HL-60 (cell line): ENCODE measurements around the gene GPATCH4.
"Not testable (repeated sequence)": the region's sequence is repeated elsewhere in the genome, so short reads cannot be mapped to it uniquely, and the experiment has no call there.

ENCODE experiments used
- DNase-seq, 2 experiments: peaks; one replicate each; pipeline ENCODE4 v3.0.0-alpha.2; 2010 to 2020; ENCODE audit warnings: low read depth in 1 of 2, low spot score in 1 of 2
- H3K27ac ChIP-seq: fragments of 250-450 bp; sonication (Bioruptor Pico); replicated peaks from 2 replicates; pipeline ENCODE4 v1.5.1; 2020; ENCODE audit warnings: mild to moderate bottlenecking, moderate library complexity
- H3K27me3 ChIP-seq: fragments of 250-450 bp; sonication (Bioruptor Pico); 2 replicates; pipeline ENCODE4 v1.5.1; 2021; ENCODE audit warnings: mild to moderate bottlenecking, moderate library complexity; ENCODE audit not compliant: insufficient read depth, poor library complexity, severe bottlenecking
- H3K4me3 ChIP-seq: replicated peaks from 2 replicates; pipeline ENCODE4 v1.5.1; 2011; ENCODE audit warnings: mild to moderate bottlenecking, control low read depth, low read length; ENCODE audit not compliant: insufficient read depth
- GABPA ChIP-seq: IDR thresholded peaks from 2 replicates; pipeline ENCODE4 v1.6.1; 2012; ENCODE audit warnings: low read depth
- POLR2AphosphoS5 ChIP-seq: IDR thresholded peaks from 2 replicates; pipeline ENCODE4 v1.6.1; 2012; ENCODE audit warnings: low read depth
- SPI1 ChIP-seq: IDR thresholded peaks from 2 replicates; pipeline ENCODE4 v1.6.1; 2012; ENCODE audit warnings: low read depth, mild to moderate bottlenecking, borderline replicate concordance
- TF ChIP-seq, protein P1 (sequence below): IDR thresholded peaks from 2 replicates; pipeline ENCODE4 v1.6.1; 2012; ENCODE audit warnings: low read depth; ENCODE audit not compliant: insufficient replicate concordance
- TF ChIP-seq, protein P2 (sequence below): IDR thresholded peaks from one replicate; pipeline ENCODE4 v1.5.1; 2011; ENCODE audit warnings: low read length, control low read depth, inconsistent platforms; ENCODE audit not compliant: insufficient read depth

Gene GPATCH4

DNA sequence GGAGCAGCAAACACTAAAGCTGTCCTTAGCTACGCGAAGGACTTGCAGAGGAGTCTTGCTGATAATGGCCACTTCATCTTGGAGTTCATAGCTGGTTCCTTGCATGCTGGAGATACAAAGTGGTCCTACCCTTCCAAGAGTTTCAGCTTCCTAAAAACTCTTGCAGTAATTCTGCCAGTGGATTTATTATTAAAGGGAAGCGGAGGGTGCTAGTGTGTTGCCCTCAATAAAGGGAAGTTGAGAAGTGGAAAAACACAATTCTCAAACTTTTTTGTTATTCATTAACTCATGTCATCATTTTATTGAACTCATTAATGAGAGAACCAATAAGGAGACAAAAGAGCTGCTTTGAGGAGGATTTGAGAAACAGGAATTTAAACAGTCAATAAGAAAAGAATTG lies 11.4 kb upstream of the GPATCH4 start:
- Histone ChIP-seq H3K27ac (no peak overlapping the region), H3K27me3 (peaks cover 15% of the 10 kb centered on the region)

DNA sequence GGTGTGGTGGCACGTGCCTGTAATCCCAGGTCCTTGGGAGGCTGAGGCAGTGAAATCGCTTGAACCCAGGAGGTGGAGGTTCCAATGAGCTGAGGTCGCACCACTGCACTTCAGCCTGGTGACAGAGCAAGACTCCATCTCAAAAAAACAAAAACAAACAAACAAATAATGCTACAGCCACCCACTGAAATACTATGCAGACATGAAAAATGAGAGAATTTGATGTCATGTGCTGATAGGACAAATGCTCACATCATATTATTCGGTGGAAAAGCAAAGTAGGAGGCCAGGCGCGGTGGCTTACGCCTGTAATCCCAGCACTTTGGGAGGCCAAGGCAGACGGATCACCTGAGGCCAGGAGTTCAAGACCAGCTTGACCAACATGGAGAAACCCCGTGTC lies 8.8 kb upstream of the GPATCH4 start:
- not testable (repeated sequence) for DNase-seq, H3K27ac ChIP-seq, H3K4me3 ChIP-seq, H3K27me3 ChIP-seq

More for the DNA sequence above, 11.4 kb upstream of the GPATCH4 start:
- no peak for DNase-seq
- TF ChIP-seq SPI1, result 0 out of 2 replicates have a peak, but pooled peaks have one; percentile 10
- TF ChIP-seq GABPA, result no peak
- no peak overlapping the region for H3K4me3 ChIP-seq

DNA sequence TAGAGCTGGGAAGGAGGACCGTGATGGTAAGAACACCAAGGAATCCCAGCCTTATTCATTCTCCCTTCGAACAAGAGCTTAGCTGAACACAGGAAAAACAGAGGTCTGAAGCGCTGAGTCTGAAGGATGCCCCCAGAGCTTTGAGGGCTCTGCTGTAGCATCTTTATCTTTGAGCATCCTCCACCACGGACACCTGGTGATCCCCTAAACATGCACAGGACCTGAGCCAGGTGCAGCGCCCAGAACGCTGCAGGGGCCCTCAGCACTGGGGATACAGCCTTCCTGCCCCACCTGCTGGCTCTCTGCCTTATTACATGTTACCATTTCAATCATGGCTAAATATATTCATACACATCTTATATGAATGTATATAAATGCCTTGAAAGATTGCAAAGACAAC lies 7.7 kb upstream of the GPATCH4 start:
- Histone ChIP-seq H3K27me3 (no peaks in the 10 kb centered on the region), H3K27ac (no peak overlapping the region), H3K4me3 (no peak overlapping the region)
- TF ChIP-seq GABPA (no peak), POLR2AphosphoS5 (no peak)
- TF ChIP-seq, protein P1, sequence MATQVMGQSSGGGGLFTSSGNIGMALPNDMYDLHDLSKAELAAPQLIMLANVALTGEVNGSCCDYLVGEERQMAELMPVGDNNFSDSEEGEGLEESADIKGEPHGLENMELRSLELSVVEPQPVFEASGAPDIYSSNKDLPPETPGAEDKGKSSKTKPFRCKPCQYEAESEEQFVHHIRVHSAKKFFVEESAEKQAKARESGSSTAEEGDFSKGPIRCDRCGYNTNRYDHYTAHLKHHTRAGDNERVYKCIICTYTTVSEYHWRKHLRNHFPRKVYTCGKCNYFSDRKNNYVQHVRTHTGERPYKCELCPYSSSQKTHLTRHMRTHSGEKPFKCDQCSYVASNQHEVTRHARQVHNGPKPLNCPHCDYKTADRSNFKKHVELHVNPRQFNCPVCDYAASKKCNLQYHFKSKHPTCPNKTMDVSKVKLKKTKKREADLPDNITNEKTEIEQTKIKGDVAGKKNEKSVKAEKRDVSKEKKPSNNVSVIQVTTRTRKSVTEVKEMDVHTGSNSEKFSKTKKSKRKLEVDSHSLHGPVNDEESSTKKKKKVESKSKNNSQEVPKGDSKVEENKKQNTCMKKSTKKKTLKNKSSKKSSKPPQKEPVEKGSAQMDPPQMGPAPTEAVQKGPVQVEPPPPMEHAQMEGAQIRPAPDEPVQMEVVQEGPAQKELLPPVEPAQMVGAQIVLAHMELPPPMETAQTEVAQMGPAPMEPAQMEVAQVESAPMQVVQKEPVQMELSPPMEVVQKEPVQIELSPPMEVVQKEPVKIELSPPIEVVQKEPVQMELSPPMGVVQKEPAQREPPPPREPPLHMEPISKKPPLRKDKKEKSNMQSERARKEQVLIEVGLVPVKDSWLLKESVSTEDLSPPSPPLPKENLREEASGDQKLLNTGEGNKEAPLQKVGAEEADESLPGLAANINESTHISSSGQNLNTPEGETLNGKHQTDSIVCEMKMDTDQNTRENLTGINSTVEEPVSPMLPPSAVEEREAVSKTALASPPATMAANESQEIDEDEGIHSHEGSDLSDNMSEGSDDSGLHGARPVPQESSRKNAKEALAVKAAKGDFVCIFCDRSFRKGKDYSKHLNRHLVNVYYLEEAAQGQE, result no peak
- TF ChIP-seq, protein P2, sequence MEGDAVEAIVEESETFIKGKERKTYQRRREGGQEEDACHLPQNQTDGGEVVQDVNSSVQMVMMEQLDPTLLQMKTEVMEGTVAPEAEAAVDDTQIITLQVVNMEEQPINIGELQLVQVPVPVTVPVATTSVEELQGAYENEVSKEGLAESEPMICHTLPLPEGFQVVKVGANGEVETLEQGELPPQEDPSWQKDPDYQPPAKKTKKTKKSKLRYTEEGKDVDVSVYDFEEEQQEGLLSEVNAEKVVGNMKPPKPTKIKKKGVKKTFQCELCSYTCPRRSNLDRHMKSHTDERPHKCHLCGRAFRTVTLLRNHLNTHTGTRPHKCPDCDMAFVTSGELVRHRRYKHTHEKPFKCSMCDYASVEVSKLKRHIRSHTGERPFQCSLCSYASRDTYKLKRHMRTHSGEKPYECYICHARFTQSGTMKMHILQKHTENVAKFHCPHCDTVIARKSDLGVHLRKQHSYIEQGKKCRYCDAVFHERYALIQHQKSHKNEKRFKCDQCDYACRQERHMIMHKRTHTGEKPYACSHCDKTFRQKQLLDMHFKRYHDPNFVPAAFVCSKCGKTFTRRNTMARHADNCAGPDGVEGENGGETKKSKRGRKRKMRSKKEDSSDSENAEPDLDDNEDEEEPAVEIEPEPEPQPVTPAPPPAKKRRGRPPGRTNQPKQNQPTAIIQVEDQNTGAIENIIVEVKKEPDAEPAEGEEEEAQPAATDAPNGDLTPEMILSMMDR, result peak; percentile 30
- DNase-seq, result peak in 1 of 2 experiments; percentile 40

DNA sequence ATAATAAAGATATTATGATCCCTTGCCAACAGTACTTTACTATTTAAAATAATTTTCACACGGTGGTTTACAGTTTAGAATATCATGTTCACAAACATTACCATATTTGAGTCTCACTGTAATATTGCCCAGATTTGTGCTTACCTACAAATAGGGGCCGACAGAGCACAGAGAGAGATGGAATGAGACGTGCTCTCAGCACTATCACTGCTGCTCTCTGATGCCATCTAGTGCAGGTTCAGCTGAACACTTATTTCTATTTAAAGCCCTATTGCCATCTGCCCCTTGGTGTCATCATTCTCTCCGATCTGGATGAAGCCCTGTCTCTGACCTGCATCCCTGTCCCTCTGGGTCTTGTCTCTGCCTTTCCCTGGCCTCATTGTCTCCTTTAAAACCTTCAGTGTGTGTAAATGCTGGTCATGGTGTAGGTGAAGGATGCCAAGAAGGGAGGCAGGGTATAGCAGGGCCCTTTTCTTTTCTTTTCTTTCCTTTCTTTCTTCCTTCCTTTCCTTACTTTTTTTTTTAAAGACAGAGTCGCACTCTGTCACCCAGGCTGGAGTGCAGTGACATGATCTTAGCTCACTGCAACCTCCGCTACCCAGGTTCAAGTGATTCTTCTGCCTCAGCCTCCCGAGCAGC lies 6.9 kb upstream of the GPATCH4 start:
- Histone ChIP-seq H3K4me3 (no peak overlapping the region), H3K27ac (no peak overlapping the region), H3K27me3 (no peaks in the 10 kb centered on the region)
- TF ChIP-seq, protein P2, result peak; percentile 78
- TF ChIP-seq POLR2AphosphoS5 (no peak), GABPA (no peak), SPI1 (no peak)
- TF ChIP-seq, protein P1, result no peak
- peak; percentile 61 to 74 for DNase-seq

DNA sequence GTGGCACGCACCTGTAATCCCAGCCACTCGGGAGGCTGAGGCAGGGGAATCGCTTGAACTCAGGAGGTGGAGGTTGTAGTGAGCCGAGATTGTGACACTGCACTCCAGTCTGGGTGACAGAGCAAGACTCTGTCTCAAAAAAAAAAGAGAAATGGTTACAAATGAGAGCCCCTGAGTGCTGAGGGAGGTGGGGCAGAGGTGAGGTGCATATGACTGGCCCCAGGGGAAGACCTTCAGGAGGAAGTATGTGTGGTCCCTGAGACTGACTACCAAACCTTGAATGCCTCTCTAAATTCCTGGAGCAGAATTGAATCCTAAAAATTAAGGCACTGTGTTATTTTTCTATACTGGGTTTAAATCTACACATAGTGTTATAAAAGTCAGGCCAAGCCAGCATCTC lies 6.1 kb upstream of the GPATCH4 start:
- DNase-seq, H3K27ac ChIP-seq, H3K4me3 ChIP-seq, H3K27me3 ChIP-seq: not testable (repeated sequence)
